NCI-H2029 (cell line): ENCODE data around the gene ARHGAP32.
A peak's percentile ranks its signal among the peaks of the same experiment; 100 is the strongest.

Experiments used
- DNase-seq: peaks from one replicate; lab custom pipeline; 2025; lab: John Stamatoyannopoulos, UW

ARHGAP32 gene

DNA sequence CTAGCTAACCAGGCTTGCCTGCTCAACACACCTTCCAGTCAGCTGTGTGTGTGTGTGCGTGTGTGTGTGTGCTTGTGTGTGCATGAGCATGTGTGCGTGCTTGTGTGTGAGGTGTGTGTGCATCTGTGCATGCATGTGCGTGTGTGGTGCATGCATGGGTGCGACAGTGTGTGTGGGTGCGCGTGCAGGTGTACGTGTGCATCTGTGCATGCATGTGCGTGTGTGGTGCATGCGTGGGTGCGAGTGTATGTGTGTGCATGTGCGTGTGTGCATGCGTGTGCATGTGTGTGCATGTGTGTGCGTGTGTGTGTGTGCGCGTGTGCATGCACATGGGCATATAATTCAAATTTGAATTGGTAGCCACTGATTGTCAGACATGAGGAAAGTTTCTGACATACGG lies 239.0 kb downstream of the ARHGAP32 start:
- DNase-seq: no peak

- no peak for DNase-seq
Observed at GRCh38 chr11:128949791-128950454, 242.2 kb downstream of the ARHGAP32 start.

DNA sequence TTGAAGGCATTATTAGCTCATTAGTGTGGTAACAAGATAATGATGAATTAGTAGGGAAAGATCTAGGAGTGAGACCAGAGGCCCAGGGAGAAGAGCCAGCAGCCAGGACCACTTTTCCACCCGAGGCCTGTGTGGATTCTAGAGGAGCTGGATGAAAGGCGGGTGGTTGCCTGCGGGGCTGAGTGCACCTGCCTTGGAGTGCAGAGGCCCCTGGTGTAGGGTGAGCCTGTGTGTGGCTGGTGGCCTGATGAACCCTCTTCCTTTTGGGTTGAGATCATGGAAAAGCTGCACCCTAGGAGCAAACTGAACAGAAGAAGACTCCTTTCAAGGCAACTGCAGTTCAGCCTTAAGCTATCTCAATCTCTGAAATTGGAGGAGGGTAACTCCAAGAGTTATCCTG lies 243.5 kb downstream of the ARHGAP32 start:
- no peak for DNase-seq

DNA sequence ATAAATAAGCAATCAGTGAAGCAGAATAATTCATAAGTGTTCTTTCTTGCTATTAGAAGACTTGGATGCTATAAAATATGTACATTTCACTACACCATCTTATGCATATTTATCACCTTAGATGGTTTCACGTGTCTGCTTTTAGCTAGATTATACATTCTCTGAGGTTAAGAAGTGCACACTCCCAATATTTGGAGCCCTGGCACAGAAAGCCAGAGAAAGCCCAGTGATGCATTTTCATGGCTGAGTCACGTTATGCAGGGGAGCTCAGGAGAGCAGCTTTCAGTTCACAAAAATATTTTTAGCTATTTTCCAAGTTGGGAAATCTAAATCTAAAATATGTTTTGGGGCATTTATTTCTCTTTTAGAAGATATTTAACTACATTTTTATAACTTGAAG lies 244.4 kb downstream of the ARHGAP32 start:
- no peak for DNase-seq

DNA sequence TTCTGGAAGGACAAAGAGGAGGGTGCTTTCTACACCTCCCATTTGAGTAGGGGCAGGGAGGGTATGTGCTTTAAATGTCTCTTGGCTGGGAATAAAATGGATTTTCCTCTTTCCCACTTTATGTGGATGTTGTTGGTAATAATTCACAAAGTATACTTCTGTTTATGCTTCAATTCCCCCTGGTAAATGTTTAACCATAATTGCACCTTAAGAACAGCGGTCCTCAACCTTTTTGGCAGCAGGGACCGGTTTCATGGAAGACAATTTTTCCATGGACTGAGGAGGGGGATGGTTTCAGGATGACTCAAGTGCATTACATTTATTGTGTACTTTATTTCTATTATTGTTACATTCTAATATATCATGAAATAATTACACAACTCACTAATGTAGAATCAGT lies 245.5 kb downstream of the ARHGAP32 start:
- DNase-seq: no peak

DNA sequence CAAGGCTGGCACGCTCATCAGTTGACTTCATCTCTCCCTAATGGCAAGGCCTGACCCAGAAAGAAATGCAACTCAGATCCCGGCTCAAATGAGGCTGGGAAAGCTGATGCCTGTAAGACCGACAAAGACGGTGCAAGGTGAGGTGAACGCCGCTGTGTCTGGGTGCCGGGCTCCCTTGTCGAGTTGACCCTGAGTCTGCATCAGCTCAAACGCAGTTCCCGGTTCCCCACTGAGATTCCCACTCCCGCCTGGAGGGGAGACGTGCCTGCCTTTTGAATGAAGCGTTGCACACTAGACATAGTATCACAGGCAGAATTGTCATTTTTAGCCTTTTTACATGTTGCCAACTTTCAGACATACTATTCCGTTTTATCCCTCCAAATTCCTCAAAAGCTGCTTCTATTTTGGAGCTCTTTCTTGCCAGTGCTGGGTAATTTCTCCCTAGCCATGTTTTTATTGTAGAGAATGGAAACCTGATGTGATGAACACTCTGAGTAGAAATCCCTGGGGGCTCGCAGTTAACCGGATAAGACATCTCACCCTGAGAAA lies 248.6 kb downstream of the ARHGAP32 start:
- DNase-seq: no peak

- no peak for DNase-seq
Observed at GRCh38 chr11:128942817-128943427, 249.2 kb downstream of the ARHGAP32 start, which contains the start of gene TP53AIP1. TSS of gene TP53AIP1 (minus strand) at chr11:128942871. CDS start at chr11:128937818, 5,053 bp downstream.

GRCh38 chr11:128942272-128942612 lies 249.9 kb downstream of the ARHGAP32 start:
- no peak for DNase-seq

DNA sequence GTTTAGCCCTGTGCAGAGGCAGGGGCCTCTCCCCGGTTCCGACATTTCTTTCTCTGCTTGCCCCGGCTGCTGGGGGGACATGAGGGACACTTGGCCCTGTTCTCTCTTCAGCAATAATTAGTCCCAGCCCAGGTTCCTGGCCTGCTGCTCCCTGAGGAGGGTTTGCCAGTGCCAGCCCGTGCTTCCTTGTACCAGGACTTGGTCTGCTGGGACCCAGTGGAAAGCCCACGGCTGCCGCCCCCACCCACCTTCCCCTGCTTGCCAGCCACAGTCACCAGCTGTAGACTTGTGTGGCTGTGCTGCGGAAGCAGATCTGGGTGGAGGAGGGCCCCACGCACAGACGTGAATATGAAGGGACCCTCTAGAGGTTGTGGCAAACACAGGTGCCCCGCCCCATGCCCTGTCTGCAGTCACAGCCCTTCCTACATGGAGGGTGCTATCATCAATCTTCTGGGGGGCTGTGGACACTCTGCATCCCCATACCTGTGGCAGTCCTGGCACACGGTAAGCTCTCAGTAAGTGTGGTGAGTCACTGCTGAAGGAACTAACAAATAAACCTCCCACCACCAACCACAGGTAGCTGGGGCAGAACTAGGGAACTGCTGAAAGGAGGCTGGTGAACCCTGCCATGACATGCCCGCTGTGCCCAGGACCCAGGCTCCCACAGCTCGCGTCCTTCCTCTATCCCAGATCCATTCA lies 250.4 kb downstream of the ARHGAP32 start:
- DNase-seq: no peak

DNA sequence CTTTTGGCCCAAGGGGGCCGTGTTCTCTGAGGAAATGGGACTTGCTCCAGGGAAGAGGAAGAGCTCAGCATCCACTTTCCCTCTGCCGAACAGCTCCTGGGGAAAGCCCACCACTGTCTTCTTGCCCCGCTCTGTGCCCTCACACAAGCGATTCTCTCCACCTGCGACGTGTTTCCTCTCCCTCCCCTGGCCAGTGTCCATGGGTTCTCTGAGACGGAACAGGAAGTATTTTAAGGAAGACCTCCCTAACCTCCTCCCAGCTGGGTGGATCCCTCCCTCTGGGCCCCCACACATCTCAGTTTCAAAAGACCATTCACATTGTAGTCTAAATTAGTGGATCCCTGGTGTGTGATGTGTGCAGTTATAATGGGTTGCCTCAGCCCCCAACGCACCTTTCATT lies 251.0 kb downstream of the ARHGAP32 start:
- no peak for DNase-seq

- DNase-seq: no peak
Observed at GRCh38 chr11:128940603-128941002, 251.5 kb downstream of the ARHGAP32 start.

GRCh38 chr11:128940156-128940555 lies 252.0 kb downstream of the ARHGAP32 start:
- no peak for DNase-seq

- no peak for DNase-seq
Observed at GRCh38 chr11:128939591-128939990, 252.5 kb downstream of the ARHGAP32 start.

DNA sequence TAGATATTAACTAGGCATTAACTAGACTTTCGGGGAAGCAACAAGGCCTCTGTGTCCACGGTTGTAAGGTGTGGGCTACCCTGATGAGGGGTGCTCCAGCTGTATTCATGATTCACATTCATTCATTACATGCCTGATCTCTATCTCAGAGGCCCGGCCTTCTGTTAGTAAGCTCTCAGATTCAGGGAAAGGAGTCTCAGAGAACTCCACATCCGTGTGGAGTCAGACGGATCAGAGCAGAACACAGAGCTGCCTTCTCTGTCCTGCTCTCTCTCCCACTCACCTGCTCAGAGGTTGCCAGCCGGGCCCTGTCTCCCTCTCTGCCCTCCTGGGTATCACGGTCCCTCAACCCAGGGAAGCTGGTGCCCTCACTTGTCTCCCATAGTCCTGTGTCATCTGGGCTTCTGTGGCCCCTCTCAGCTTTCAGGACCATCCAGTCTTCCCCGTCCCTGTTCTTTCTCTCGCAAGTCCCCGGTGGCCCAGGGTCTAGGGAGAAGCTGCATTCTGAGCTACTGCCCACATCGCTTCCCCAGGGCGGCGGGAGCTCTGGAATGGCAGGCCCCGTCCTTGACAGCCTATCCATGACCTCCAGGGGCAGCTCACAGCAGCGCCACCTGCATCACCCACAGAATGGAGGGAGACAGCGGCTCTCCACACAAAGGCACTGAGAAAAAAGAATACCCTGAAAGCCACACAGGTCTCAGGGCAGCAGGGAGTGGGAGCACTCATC lies 253.8 kb downstream of the ARHGAP32 start:
- DNase-seq: no peak

DNA sequence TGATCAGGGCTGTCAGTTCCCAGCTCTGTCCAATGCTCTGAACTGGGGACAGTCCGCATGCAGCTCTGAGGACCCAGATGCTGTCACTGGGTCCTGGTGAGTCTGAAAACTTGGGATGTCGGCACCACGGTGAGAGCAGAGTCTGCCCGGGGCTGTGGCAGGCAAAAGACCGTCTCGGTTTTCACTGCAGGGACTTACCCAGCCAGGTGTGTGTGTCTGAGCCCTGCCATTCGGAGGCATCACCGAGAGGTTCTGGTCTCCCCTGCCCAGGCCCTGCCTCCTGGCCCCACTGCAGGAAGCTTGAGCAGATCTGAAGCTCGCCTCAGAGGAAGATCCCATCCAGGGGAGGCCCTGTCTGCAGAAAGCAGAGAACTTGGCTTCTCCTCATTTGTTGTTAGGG lies 254.6 kb downstream of the ARHGAP32 start:
- no peak for DNase-seq

DNA sequence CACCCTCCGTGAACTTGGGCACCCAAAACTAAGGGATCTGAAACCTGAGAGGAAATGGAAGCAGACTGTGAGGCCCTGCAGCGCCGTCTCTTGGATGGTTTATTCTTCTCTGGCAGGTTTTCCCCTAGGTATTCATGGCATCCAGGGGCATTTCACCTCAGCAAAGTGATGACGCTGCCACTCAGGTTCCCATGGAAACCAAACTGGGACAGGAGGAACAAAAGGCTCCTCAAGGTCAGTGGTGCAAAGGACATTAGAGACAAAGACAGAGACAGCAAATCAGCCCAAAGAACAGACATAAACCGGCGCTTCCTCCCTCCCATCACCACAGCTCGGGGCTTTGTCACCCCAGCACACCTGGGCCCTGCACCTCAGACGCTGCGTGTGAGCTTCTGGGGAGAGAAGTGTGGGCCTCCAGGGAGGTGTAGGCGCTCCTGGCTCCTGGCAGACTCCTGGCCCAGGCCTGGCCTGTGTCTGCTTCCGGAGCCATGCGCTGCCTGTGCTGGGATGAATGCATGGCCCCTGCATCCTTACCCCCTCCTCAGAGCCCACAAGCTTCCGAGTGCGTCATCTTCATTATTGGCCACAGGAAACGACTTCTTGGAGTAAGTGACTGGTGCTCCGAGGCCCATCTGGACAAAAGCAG lies 255.4 kb downstream of the ARHGAP32 start:
- DNase-seq: peak; percentile 3

- no peak for DNase-seq
Observed at GRCh38 chr11:128934926-128935325, 257.2 kb downstream of the ARHGAP32 start.

GRCh38 chr11:128934351-128934750 lies 257.8 kb downstream of the ARHGAP32 start:
- DNase-seq: no peak

- no peak for DNase-seq
Observed at GRCh38 chr11:128933481-128934178, 258.5 kb downstream of the ARHGAP32 start.

DNA sequence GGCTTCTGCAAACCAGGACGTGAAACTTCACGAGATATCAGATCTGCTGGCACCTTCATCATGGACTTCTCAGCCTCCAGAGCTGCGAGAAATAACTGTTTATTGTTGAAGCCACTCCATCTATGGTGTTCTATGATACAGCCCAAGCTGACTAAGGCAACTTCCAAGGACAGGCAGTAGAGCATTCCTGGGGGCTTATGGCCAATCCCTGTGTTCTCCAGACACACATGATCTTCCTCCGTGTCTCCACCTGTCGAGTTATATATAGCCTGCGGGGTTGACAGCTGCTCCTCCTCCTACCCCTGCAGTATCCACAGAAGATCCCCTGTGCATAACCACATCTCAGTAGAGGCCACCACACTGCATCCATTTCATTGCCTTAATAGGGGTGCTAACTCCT lies 260.5 kb downstream of the ARHGAP32 start:
- no peak for DNase-seq

DNA sequence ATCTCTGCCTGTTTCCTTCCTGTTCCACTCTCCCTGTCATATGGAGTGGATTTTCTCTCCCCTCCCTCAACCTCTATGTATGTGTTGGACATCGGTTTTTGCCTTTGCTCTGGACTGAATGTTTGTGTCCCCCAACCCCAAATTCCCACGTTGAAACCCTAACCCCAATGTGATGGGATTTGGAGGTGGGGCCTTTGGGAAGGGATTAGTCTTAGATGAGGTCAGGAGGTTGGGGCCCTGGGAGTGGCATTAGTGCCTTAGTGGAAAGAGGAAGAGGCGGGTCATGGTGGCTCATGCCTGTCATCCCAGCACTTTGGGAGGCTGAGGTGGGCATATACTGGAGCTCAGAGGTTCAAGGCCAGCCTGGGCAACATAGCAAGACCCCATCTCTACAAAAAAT lies 261.1 kb downstream of the ARHGAP32 start:
- DNase-seq: no peak
